ENCODE data around the gene FAM43B.

DNA sequence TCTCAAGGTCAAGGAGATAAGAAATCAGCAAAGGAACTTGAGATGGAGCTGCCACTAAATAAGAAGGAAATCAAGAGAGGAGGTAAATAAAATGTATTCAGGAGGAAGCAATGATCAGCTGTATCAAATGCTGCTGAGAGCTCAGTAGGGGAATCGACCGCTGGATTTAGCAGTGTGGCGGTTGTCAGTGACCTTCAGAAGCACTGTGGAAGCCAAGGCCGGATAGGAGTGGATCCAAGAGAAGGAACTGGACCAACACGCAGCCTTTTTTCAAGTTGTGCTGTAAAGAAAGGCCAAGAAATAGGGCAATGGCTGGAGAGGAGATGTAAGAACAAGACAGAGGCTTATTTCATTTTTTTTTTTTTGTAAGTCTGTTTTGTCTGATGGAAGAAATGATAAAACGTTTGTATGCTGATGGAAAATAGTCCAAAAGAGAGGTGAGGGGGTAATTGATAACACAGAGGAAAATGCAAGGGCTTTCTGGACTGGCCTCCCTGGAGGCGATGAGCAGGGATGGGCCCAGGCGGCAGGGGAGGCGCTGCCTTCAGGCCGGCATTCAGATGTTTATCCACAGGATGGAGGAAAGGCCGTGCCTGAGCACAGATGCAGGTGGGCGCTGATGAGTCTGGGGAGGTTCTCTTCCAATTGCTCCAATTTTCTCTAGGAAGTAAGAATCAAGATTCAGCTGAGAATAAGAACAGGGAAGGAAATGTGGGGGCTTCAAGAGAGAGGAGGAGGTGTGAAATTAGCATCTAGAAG, 17.5 kb upstream of the FAM43B start:
- TF ChIP-seq CTCF (IDR thresholded peaks at IDR 0.05) (no peak), POLR2A (IDR thresholded peaks at IDR 0.05) (no peak)
